DMS79 treated with DMSO at 0.1 percent for 48 hours (cell line): Measurements from ENCODE around the gene TNFRSF9.
"Not testable (repeated sequence)": the region's sequence is repeated elsewhere in the genome, so short reads cannot be mapped to it uniquely, and the experiment has no call there.

Source experiments
- DNase-seq: peaks from one replicate; lab custom pipeline; 2025; lab: John Stamatoyannopoulos, UW

The TNFRSF9 gene

DNA sequence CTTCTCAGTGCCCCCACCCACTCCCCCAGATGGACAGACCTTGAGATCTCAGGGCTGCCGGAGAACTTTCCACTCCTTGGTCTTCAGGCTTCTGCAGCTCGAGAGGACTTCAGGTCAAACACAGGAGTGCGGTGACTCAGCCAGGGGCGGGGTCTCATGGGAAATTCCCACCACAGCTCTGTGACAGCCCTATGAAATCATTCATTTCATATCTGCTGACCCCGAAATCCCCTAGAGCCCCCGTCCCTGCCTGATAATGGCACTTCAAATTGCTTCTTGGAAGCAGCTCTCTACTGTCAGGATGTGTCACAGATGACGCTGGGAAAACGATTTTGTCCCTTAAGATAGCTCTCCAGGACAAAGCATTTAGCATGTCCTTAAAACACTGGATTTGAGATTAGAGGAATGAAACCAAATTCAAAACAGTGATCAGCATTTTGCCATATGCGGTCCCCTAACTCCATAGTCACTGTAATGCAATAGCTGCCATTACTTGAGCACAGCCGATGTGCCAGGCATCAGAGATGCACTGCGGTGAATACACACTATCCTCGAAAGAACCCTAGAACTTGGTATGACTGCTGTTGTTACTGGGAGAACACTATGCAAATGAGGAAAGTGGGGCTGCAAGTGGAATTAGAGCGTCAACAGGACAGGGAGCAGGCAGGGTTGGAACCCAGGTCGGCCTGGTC is at the start of gene TNFRSF9:
TSS of gene TNFRSF9 (minus strand) at position 95 of the 692 bp plus-strand sequence. CDS start 845 bp downstream, outside the sequence.
- no peak for DNase-seq

DNA sequence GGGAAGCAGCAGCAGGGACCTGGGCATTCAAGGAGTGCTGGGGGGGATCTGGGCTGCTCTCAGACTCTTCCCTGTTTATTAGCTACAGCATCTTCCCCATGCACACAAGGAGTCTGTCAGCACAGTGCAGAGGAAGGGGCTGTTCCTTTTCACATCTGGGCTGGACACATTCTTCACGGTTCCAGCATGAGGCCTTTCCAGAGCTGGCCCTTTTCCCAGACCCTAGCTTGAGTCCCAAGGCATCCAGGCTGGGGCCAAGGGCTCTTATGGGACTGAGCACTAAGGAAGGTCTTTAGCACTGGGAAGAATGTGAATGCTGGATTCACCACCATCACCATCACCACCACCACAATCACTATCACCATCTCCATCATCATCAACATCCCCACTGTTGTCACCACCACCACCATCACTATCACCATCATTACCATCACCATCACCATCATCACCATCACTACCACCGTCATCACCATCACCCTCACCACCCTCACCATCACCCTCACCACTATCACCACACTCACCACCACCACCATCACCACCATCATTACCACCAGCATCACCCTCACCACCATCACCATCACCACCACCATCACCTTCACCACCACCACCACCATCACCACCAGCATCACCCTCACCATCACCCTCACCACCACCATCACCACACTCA is 49.3 kb upstream of the TNFRSF9 start:
- DNase-seq, result no peak

DNA sequence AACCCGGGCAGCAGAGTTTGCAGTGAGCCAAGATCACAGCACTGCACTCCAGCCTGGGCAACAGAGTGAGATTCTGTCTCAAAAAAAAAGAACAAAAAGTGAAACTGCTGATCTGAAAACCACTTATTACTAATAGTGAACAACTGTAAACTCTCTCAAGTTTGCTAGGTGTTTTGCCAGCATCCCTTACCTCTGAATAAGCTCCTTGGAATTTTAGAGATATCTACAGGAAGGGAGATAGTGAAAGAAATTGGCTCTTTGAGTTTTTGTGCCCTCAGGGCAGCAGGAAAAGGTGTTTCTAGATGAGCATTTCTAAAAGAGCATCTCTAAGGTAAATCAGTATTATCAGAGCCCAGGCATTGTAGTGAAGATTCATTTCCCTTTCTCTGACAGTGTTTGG is 47.9 kb upstream of the TNFRSF9 start:
- DNase-seq, result no peak

DNA sequence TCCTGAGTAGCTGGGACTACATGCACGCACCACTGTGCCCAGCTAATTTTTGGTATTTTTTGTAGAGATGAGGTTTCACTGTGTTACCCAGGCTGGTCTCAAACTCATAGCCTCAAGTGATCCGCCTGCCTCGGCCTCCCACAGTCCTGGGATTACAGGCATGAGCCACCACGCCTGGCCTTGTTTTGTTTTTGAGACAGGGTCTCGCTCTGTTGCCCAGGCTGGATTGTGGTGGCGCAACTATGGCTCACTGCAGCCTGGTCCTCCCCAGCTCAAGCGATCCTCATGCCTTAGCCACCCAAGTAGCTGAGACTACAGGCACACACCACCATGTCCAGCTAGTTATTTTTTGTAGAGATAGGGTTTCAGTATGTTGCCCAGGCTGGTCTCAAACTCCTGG is 46.9 kb upstream of the TNFRSF9 start:
- no peak for DNase-seq

DNA sequence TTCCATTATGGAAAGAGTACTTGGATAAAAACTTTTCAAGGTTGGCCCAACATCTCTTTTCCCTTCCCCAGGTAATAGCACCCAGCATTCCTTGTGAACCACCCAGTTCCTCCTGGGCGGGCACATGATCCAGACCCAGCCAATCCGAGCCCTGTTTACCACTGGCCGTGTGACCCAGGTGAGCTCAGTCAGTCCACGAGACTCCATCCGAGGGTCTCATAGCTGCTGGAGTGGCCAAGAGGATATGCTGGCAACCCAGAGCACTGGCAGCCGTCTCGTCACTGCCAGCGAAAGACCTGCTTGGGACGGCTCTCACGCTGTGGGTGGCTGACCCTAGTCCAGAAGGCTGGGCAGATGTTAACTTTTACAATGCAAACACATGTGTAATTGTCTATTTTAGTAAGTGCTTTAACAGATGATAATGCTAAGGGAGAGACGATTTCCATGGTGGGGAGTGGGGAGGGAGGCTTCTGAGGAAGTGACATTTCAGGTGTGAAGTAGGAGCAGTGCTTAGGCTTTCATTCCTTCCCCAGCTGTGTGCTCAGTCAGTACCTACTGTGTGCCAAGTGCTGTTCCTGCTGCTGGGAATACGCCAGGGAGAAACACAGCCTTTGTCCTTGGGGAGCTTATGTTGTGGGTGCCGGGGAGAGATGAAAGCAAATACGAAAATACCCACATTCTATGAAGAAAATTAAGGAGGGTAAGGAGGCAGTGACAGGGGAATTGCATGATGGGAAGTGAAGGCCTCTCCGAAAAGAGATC is 45.4 kb upstream of the TNFRSF9 start:
- DNase-seq, result no peak

DNA sequence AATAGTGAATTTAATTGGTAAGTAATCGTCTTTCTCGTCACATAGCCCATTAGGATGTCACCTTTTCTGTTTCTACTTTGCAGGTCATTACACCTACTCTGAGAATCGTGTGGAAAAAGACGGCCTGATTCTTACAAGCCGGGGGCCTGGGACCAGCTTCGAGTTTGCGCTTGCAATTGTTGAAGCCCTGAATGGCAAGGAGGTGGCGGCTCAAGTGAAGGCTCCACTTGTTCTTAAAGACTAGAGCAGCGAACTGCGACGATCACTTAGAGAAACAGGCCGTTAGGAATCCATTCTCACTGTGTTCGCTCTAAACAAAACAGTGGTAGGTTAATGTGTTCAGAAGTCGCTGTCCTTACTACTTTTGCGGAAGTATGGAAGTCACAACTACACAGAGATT is 44.2 kb upstream of the TNFRSF9 start:
- DNase-seq, result peak; percentile 56

DNA sequence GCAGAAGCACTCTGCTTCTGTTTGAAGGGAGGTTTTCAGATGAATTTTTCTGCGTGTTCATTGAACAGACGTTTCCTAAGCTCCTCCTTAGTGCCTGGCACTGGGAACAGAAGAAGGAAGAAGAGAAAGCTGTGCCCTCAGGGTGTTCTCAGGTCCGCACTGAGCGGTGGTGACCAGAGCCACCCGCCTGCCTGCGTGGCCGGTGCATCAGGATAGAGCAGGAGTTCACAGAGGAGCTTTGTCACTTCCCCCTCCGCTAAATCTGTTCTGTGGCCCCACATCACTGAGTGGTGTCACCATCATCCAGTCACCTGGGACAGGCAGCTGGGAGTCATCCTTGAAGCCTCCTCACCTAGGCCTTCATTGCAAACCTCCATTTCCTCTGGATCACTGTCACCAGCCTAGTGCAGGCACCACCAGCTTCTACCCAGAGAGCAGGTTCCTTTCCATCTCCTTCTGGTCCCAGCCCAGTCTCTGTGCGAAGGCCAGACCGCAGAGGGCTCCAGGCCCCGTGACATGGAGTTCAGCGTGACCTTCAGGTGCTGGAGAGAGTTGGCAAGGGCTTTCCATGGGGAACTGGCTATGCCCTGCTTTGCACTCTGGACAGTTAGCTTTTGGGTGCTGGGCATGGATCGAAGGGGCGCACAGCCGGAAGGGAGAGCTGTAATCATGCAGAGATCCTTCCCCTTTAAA is 42.6 kb upstream of the TNFRSF9 start:
- no peak for DNase-seq

DNA sequence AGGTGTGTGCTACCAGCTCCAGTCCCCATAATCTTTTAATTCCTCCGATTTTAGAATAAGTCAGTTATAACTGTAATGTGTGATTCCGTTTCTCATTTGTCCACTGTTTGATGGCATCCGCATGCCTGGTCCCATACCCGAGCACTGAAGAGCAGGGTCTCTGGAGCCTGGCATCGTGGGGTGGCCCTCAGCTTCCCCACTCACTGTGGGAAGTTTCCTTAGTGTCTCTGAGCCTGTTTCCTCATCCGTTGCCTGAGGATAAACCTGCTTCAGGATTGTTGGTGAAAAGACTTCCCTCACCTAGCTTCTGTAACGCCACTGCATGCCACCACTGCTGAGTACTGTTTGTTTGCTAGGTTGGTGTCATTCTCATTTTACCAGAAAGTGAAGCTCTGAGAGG is 40.3 kb upstream of the TNFRSF9 start:
- no peak for DNase-seq

DNA sequence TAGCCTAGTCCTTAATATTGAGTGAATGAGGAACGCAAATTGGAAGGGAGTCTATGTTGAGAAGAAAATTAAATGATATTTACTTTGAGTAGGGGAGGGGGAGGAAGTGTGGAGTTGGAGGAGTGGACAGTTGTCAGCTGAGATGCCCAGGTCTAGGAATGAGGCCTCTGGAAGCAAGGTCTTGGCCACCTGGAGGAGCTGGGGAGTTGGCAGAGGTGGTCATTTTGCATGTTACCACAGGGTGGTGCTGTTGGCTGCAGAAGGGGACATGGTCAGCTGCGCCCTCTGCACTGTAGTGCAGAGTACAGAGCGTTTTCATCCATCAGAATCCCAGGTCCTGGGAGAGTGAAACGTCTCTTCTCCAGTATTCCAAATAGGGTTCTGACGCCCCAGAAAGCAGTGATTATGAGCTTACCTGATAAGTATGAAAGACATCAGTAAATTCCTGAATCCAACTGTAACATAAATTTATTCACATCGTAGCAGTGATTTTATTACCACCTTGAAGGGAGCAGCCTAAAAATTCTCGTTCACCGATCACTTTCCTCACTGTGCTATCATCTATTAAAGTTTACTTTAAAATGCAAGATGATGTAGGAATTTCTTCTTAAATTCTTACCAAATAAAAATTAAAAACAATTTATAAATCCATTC is 34.7 kb upstream of the TNFRSF9 start:
- peak; percentile 47 for DNase-seq

DNA sequence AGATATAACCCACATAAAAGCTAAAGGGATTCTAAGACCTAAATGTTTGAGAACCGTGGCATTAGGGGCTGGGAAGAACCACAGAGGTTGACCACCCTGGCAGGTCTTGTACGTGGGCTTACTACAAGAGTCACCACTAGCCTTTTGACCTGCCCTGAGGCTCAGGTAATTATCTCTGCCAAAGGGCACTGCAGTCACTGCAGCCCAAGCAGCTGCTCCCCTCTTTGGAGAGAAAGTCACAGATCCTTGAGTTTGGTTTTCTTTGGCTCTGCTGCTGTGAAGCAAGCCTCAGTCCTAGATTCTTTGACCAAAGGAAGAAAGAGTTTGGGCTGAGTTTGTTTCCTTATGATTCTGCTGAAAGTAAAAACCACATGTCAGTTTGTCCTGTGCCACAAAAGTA is 32.4 kb upstream of the TNFRSF9 start:
- DNase-seq, result no peak

DNA sequence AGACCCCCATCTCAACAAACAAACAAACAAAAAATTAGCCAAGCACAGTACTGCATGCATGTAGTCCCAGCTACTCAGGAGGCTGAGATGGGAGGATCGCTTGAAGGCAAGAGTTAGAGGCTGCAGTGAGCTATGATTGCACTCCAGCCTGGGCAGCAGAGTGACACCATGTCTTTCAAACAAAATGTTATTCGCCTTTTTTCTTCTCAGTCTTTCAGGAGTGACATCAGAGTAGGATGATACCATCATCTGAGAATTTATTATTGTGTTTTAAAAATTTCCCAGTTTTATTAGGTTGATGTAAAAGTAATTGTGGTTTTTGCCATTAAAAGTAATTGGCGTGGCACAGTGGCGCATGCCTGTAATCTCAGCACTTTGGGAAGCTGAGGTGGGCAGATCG is 31.6 kb upstream of the TNFRSF9 start:
- no peak for DNase-seq

DNA sequence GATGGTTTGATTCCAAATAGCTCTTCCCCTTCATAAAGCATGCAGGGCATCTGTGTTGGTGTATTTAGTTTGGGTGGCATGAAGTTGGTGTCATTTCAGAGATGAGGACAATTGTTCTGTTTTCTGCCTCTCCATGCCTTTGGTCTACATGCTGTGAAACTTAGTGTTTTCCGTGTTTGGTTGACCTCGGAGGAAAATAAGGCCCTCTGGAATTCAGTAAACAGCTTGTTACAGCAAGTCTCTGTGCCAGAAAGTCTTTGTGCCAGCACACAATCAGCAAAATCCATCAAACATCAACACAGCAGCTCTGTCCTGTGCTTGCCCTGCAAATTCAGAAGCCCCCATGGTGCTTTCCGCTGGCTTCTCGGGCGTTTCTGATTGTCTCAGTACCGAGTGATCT is 30.4 kb upstream of the TNFRSF9 start:
- no peak for DNase-seq

DNA sequence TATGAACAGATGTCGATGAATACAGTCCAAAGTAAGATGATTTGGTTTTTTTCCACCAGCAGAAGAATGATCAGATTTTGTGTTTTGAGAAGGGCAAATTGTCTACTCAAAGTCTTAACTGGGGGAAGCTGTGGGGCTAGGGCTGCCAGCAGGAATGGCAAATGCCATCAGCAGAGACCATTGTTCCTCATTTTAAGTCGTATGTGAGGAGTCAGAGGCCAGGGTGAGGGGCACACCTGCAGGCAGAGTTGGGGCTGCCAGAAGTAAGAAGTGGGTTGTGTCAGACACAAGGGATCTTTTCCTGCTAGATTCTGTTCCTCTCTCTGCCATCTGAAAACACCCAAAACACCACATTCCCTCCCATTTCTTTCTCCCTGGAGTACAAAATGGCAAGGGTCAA is 29.6 kb upstream of the TNFRSF9 start:
- no peak for DNase-seq

DNA sequence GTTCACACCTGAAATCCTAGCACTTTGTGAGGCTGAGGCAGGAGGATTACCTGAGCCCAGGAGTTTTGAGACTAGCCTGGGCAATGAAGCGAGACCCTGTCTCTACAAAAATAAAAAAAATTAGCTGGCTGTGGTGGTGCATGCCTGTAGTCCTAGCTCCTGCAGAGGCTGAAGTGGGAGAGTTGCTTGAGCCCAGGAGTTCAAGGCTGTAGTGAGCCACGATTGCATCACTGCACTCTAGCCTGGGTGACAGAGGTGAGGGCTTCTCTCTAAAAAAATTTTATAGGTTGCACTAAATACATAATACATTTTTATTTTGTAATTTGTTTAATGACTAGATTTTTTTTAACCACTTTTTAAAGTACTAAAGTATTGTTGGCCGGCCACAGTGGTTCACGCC is 27.0 kb upstream of the TNFRSF9 start:
- no peak for DNase-seq

DNA sequence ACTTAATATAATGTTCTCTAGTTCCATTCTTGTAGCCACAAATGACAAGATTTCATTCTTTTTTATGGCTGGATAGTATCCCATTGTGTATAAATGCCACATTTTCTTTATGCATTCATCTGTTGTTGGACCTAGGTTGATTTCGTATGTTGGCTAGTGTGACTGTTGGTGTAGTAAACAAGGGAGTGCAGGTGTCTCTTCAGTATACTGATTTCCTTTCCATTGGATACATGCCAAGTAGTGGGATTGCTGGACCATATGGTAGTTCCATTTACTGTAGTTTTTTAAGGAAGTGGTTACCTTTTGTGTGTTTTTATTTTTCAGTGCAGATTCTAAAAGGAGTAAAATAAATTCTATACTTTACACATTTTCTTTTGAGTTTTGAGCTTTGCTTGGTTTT is 26.6 kb upstream of the TNFRSF9 start:
- DNase-seq, result no peak

DNA sequence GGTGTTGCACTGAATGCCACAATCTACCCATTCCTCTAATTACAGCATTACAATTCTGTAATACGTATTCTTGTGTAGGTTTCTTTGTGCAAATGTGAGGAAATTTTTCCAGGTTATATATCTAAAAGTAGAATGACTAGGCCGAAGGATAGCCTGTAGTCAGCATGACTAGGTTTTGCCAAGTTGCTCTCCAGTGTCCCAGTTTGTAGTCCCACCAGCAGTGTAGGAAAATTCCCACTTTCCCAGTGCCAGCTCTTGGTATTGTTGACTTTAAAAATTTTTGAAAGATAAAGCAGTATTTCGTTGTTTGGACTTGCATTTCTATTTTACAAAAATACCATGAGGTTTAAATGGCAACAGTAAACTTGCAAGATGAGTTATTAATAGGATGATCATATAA is 23.8 kb upstream of the TNFRSF9 start:
- no peak for DNase-seq

DNA sequence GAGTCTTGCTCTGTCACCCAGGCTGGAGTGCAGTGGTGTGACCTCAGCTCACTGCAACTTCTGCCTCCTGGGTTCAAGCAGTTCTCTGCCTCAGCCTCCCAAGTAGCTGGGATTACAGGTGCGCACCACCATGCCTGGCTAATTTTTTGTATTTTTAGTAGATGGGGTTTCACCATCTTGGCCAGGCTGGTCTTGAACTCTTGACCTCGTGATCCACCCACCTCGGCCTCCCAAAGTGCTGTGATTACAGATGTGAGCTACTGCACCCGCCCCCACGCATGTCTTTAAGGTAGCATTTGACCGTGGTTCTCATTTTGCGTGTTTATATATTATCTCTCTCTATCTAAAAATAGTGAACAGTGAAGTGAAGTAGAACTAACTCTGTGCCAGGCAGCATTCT is 23.2 kb upstream of the TNFRSF9 start:
- DNase-seq, result not testable (repeated sequence)

DNA sequence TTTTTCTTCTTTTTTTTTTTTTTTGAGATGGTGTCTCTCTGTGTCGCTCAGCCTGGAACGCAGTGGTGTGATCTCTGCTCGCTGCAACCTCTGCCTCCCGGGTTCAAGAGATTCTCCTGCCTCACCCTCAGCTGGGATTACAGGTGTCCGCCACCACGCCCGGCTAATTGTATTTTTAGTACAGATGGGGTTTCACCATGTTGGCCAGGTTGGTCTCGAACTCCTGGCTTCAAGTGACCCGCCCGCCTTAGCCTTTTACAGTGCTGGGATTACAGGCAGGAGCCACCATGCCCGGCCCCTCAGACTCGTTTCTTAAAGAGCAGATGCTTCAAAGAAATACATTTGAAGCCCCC is 22.7 kb upstream of the TNFRSF9 start:
- DNase-seq, result not testable (repeated sequence)

DNA sequence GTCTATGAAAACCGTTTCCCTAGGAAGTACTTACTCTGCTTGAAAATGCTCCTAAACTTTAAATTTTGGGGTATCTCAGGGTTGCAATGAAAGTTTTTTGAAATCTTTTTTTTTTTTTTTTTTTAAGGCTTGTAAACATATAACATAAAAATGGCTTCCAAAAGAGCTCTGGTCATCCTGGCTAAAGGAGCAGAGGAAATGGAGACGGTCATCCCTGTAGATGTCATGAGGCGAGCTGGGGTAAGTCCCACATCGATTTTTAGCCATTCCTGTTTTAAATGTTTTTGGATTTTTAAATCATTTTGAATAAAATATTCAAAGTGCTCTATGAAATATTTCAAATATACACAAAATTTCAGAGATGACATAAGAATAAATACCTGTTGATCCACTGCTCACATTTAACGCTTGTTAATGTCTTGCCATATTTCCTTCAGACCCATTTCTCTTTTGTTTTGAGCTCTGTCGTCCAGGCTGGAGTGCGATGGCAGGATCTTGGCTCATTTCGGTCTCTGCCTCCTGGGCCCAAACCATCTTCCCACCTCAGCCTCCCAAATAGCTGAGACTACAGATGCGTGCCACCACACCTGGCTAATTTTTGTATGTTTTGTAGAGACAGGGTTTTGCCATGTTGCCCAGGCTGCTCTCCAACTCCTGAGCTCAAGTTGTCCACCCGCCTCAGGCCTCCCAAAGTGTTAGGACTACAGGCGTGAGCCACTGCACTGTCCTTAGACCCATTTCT is 22.2 kb upstream of the TNFRSF9 start:
- no peak for DNase-seq

DNA sequence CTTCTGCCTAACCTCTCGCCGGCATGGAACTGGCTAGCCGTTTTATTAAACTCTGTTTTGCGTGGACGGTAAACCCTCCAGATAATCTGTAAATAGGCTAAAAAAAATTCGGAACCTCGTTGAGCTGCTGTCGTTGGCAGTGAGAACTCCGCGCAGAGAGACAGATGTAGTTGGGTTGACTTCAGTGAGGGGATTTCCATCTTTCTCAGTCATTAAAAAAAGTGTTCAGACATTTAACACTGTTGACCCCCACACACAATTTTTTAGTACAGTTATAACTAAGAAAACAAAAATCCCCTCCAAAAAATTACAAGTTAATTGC is 21.3 kb upstream of the TNFRSF9 start:
- DNase-seq, result peak; percentile 39

DNA sequence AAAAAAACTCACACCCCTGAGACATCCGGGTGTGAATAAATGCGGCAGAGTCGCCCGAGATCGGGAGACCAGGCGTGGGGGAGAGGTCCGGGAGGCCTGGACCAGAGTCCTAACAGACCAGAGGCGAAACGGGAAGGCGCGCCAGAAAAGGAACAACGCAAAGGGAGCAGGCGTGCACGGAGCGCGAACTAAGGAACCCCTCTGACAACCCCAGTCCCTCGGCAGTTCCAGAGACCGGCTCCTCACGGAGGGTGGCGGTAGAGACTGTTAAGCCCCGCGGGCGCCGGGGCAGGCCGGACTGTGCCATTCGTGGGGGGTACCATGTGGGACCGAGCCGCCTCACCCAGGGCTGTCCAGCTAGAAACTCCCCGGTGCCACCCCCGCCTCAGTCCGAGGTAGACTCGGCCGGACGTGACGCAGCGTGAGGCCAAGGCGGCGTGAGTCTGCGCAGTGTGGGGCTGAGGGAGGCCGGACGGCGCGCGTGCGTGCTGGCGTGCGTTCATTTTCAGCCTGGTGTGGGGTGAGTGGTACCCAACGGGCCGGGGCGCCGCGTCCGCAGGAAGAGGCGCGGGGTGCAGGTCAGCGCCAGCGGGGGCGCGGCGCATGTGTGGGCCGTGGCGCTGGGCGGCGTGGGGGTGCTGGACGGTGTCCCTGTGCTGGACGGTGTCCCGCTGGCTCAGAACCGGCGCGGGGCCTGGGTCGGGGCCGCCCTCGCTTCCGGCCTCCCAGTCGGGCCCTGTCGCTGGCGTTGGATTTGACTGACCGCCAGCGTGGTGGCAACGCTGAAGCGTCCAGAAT is 20.8 kb upstream of the TNFRSF9 start, which contains the start of gene PARK7:
TSS of gene PARK7 (plus strand) at position 496 of the 798 bp plus-strand sequence. CDS start 1,075 bp downstream, outside the sequence.
- peak; percentile 99 for DNase-seq
